Retinal pigment epithelial cell (primary cell): ENCODE data around the gene FLNC.

Source experiments
- DNase-seq: peaks from one replicate; pipeline ENCODE4 v3.0.0-alpha.2; 2010; ENCODE audit warnings: low read depth
- H3K4me3 ChIP-seq: 2 replicates; pipeline ENCODE4 v1.5.1; 2011; ENCODE audit warnings: mild to moderate bottlenecking, low read length, control low read depth, moderate library complexity
- CTCF ChIP-seq: conservative IDR thresholded peaks from 2 replicates; pipeline ENCODE4 v1.5.1; 2011; ENCODE audit warnings: low read depth, low read length, control low read depth, inconsistent platforms

Gene FLNC

GRCh38 chr7:128845987-128846386 is 15.8 kb downstream of the FLNC start:
- no peak overlapping the region for H3K4me3 ChIP-seq
- TF ChIP-seq CTCF = no peak
- DNase-seq = no peak

GRCh38 chr7:128846781-128847444 is 16.7 kb downstream of the FLNC start:
- H3K4me3 ChIP-seq = no peak overlapping the region
- no peak for TF ChIP-seq CTCF
- DNase-seq = no peak

- no peak overlapping the region for H3K4me3 ChIP-seq
- TF ChIP-seq CTCF = no peak
- no peak for DNase-seq
Measured at GRCh38 chr7:128847721-128848211, 17.6 kb downstream of the FLNC start.

- TF ChIP-seq CTCF = no peak
- no peak overlapping the region for H3K4me3 ChIP-seq
- no peak for DNase-seq
Measured at GRCh38 chr7:128848289-128849155, 18.3 kb downstream of the FLNC start.

- DNase-seq = no peak
- no peak for TF ChIP-seq CTCF
- no peak overlapping the region for H3K4me3 ChIP-seq
Measured at GRCh38 chr7:128849156-128849515, 18.9 kb downstream of the FLNC start.

- TF ChIP-seq CTCF = no peak
- no peak overlapping the region for H3K4me3 ChIP-seq
- no peak for DNase-seq
Measured at GRCh38 chr7:128849804-128850490, 19.7 kb downstream of the FLNC start.
